GM19463 (cell line): ENCODE data around the gene SLC6A18.
"Not testable (repeated sequence)": the region's sequence is repeated elsewhere in the genome, so short reads cannot be mapped to it uniquely, and the experiment has no call there.

Source experiments
- ATAC-seq: cut with Tn5 transposase; IDR thresholded peaks from one replicate; pipeline ENCODE4 v1.9.1; 2021; ENCODE audit warnings: mild to moderate bottlenecking, moderate library complexity; ENCODE audit not compliant: unreplicated experiment

Gene SLC6A18

GRCh38 chr5:1251678-1252580 lies 26.7 kb downstream of the SLC6A18 start:
- ATAC-seq: no peak

GRCh38 chr5:1252681-1253080 lies 27.5 kb downstream of the SLC6A18 start:
- no peak for ATAC-seq

- ATAC-seq: no peak
Observed at GRCh38 chr5:1253456-1254105, 28.4 kb downstream of the SLC6A18 start.

- ATAC-seq: no peak
Observed at GRCh38 chr5:1254196-1254595, 29.0 kb downstream of the SLC6A18 start.

- no peak for ATAC-seq
Observed at GRCh38 chr5:1255081-1255561, 29.9 kb downstream of the SLC6A18 start.

GRCh38 chr5:1256776-1257175 lies 31.6 kb downstream of the SLC6A18 start:
- ATAC-seq: no peak

- ATAC-seq: no peak
Observed at GRCh38 chr5:1257363-1257762, 32.2 kb downstream of the SLC6A18 start.

- no peak for ATAC-seq
Observed at GRCh38 chr5:1257841-1258240, 32.7 kb downstream of the SLC6A18 start.

- no peak for ATAC-seq
Observed at GRCh38 chr5:1259806-1260480, 34.8 kb downstream of the SLC6A18 start.

- no peak for ATAC-seq
Observed at GRCh38 chr5:1261643-1262042, 36.5 kb downstream of the SLC6A18 start.

GRCh38 chr5:1262381-1262780 lies 37.2 kb downstream of the SLC6A18 start:
- ATAC-seq: no peak

GRCh38 chr5:1264211-1264610 lies 39.0 kb downstream of the SLC6A18 start:
- ATAC-seq: no peak

- no peak for ATAC-seq
Observed at GRCh38 chr5:1265026-1265425, 39.8 kb downstream of the SLC6A18 start.

- no peak for ATAC-seq
Observed at GRCh38 chr5:1265461-1266455, 40.6 kb downstream of the SLC6A18 start.

GRCh38 chr5:1266791-1267190 lies 41.6 kb downstream of the SLC6A18 start:
- ATAC-seq: no peak

- ATAC-seq: not testable (repeated sequence)
Observed at GRCh38 chr5:1267464-1267863, 42.3 kb downstream of the SLC6A18 start.

- ATAC-seq: no peak
Observed at GRCh38 chr5:1268056-1268455, 42.9 kb downstream of the SLC6A18 start.

GRCh38 chr5:1268666-1269065 lies 43.5 kb downstream of the SLC6A18 start:
- no peak for ATAC-seq

GRCh38 chr5:1270426-1270825 lies 45.2 kb downstream of the SLC6A18 start:
- no peak for ATAC-seq
